HG02759 (cell line): ENCODE measurements around the gene BNC2.
"Not testable (repeated sequence)": the region's sequence is repeated elsewhere in the genome, so short reads cannot be mapped to it uniquely, and the experiment has no call there.

ENCODE experiments used
- ATAC-seq: cut with Tn5 transposase; IDR thresholded peaks from one replicate; pipeline ENCODE4 v1.9.1; 2021; ENCODE audit warnings: mild to moderate bottlenecking, moderate library complexity; ENCODE audit not compliant: unreplicated experiment

The BNC2 gene

DNA sequence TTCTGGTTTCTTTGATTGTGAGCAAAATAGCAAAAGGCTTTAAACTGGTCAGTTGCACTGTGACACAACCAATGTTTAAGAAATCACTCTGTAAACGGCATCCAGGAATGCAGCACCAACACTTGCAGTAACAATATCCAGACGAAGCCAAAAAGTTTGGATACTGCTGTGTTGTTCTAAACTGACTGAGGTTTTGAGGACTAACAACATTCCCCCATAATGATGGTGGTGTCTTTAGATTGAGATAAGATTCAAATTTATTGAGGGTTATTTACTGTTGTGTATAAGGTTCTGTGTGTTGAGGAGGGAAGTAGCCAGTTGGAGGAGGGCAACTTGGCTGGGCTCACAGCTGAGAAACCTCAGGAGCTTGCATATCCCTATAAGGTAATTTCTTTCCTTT lies 353.6 kb downstream of the BNC2 start:
- ATAC-seq = no peak

DNA sequence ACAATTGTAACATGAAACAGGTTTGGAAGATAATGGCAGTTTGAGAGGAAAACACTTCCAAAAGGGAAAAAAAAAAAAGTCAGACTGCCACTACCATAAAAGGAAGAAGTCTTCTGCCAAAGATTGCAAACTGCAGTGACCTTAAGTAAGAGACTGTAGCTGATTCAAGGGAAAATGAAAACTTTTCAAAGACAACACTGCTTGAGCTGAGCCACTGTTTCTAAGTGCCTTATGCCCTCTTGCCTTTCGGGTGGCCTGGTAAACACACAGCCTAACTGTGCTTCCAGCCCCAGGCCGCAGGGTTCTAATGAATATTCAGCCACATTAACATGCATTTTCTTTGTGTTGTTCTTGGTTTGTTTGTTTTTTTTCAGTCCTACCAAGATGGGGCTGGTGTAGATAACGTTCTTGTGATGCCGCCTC lies 354.6 kb downstream of the BNC2 start:
- no peak for ATAC-seq

DNA sequence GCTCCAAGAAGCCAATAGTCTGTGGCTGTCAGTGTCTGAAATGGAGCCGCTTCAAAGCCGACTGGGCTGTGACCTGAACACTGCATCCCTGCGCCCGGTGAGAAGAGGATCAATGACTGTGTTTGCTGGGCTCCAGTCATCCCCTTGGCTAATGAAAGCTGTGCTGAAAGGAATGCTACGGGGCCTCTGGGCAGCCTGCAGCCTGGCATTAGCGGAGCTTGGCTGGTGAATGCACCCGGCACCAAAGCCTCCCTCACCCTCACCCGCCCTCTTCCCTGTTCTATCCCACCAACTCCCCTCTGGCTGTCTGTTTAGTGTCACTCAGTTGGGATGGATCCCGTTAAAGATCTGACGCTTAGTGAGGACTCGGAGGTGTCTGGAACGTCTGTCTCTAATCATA lies 355.3 kb downstream of the BNC2 start:
- no peak for ATAC-seq

DNA sequence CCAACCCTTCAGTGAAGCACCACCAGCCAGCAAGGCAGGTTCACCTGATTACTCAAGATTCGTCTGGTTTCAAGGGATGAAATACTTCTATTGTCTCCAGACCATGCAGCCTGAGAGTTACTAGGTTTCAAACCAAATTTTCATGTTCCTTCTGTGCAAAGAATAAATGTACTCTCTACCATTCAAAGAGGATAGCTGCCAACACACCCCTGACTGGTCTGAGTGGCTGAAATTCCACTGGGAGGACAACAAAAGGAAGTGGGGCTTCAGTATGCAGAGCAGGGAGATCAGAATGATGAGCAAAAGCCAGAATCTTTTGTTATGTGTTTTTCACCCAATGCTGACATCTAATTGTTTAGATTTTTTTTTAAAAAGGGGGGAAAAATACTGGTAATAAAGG lies 356.3 kb downstream of the BNC2 start:
- no peak for ATAC-seq

DNA sequence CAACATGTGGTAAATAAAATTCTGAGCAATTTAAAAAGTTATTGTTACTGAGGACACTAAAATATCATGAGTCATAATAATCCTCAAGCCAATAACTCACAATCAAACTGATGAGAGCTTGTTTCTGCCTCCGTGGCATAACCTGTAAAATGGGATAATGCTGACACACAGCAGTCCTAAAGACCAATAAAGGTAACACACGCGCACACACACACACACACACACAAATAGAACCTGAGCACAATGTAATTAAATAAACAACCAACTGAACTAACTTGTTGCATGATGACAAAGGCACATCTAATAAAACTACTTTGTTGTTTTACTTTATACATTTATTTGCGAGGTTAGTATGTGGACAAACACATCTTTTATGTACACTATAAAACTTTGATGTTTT lies 358.2 kb downstream of the BNC2 start:
- ATAC-seq = no peak

DNA sequence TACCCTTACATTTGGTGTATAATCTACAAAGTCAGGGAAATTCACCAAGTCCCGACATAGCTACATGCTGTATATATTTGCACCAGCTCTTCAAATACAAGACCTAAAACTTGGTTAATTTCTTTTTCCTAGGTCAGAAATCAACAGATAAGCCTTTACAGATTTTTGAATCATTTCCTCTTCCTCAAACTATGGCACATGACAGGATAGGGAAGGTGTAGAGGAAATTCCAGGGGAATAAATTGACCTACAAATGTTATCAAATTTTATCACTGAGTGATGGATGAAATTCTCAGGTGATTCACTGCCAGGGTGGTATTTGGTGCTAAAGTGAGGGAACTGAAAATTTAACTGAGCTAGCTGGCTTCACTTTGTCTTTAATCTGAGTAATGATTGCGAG lies 360.0 kb downstream of the BNC2 start:
- ATAC-seq = no peak

DNA sequence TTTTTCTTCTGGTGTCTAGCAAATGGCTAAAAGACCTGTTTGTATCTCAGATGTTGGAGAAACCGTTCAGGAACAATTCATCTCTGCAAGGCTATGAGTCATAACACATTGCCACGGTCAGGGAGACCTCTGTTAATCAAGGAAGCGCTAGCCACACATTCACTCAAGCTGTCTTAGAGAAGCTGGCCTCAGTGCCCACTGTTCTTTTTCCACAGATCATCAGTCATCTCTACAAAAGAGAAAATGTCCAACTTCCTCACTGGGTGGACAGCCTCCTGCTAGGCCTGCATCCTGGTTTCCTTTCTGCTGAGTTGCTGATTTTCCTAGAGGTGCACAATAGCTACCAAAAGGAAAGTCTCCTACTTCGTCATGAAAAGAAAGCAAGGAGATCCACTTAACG lies 360.5 kb downstream of the BNC2 start:
- no peak for ATAC-seq

DNA sequence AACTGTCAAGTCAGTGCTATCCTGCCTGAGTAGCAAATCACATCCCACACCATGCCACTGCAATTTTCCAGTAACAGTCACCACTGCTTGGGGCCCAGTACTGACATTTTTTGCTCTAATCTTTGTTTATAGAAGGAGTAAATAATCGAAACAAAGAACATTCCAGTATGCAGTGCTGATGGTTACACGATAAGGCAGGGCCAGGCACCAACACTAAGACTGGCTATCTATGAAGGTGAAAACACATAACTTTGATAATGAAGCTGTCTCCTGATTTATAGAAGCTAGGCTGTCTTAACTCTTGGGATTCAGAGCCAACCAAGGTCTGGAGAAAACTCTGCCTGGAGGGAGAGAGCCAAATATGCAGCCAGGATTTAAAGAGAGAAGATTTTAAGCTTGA lies 365.3 kb downstream of the BNC2 start:
- no peak for ATAC-seq

DNA sequence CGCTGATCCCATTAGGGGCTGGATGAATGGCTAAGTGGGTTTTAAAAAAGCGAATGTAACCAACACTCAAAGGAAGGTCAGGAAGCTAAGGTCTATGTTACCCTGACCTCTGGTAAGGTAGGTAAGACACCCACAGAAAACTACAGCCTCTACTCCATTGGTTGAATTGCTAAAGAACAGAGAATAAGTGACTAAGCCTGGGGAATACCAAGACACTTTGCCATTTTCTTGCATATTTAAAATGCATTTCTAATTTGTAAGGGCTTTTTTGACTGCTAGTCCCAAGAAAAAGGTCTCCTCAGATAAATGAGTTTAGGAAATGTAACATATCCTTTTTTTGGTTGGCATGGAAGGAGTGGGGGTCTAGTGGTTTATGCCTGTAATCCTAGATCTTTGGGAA lies 368.7 kb downstream of the BNC2 start:
- ATAC-seq = no peak

DNA sequence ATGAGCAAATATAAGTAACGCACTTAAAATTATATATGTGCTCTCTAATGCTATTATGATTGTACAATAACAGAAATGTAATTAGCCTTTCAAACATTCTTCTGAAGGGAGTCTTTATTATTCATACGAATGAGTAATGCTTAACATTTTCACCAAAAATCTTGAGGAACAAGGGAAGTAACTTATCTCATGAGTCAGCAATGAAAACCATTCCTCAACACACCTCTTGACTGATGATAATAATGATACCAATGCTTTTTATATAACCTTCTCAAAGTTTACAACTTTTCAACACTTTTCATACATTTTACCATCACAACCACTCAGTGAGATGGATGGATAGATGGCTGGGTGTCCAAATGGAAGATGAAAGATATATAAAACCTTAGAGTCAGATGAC lies 369.3 kb downstream of the BNC2 start:
- ATAC-seq = no peak

DNA sequence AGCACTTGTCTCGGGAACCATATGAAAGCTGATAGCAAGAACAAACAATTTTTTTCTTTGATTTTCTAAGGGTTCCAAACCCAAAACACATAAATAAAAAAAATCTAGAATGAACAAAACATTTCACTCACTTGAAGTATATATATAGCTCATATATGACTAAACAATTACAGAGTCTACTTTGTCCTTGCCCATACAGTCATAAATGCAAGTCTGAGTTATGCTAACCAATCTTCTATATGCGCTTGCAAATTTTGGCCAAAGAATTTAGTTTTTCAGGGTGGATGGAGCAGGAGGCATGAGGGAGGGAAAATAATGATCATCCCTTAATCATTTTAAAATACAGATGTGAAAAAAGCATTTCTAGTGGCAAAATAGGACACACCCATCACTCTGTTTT lies 370.1 kb downstream of the BNC2 start:
- no peak for ATAC-seq

DNA sequence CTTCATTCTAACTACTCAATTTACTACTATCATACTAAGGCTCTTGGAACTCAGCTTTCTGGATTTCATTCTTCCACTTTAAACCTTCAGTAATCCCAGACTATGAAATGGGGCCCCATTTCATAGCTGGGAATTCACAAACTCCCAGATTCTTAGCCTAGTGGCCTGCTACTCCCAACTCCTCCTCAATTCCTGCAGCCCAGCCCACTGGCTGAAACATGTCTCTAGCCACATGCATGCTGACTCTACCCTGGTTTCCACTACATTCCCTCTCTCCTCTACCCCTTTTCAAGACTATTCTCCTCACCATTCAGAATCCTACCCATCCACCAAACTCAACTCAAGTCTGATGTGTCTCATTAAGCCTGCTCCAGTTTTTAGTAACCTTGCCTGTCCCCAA lies 370.6 kb downstream of the BNC2 start:
- no peak for ATAC-seq

DNA sequence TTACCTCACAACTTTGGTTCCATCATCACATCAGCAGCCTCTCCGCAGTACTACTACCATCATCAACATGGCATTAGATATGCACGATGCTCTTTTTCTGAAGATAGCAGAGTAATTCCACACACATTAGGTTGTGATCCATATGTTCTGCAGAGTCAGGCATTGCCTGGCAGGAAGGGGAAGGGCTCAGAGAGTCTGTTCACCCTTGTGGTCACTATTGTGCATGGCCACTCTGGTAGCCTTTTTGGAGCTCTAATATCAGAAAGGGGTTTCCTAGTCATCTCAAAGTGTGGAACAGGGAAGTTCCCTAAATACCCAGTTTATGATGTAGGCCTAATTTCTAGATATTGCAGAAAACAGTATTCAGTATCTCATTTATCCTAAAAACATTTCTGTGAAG lies 373.6 kb downstream of the BNC2 start:
- no peak for ATAC-seq

DNA sequence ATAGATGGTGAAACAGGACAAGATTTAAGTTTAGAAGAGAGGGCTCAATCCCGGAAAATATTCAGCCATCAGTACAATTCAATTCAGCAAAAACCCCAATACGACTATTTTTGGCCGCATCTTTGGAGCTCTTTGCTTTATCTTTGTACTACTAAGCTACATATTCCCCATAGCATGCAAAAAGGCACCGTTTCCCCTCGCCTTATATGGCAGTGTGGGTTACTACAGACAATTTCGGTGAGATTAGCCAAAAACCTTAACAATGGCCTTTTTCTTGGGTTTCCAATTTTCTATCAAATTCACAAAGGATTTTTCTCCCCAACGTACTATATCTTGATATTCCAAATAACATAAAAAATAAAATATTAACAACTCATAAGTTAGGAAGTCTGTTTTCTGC lies 382.6 kb downstream of the BNC2 start:
- no peak for ATAC-seq

DNA sequence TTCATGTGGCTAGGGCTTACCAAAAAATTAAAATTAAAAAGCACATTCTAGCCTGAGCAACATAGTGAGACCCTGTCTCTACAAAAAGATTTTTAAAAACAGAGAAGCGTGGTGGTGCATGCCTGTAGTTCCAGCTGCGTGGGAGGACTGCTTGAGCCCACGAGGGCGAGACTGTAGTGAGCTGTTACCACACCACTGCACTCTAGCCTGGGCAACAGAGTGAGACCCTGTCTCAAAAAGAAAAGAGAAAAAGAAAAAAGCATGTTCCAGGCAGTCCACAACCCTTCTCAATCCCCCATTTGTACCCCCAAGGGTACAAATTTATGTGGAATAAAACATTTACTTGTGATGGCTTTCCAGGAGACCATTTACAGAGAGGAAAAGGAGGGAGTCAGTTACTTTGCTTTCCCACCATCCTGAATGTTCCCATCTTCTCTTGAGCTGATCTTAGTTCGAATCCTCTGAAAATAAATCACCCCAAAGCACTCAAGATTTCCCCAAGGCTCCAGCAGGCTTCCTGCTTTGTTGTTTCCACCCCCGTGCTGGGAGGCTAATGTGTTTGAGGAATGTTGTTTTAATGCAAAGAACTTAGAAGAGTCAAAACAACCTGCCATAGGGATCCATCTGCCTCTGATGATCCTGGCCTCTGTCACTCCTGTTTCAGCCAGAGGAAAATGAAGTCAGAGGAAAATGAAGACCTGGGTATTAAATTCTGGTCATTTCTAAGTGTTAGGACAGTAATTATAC lies 384.7 kb downstream of the BNC2 start:
- ATAC-seq = no peak

DNA sequence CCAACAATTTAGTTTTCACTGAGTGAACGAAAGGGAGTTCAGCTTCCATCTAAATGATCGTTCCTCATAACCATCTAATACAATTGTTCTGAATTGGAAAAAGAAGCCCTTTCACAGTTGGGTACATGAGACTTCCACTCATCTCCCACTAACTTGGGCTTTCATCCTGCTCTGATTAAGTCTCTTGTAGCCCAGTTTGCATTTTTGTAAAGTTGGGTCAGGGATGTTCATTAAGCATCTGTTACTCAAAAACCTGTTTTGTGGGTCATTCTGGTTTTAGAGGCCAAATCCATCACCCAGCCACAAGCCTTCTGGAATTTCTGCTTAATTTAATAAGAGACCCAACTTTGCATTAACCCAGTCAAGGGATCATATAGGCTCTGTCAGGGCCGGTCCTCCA lies 385.3 kb downstream of the BNC2 start:
- ATAC-seq = no peak

DNA sequence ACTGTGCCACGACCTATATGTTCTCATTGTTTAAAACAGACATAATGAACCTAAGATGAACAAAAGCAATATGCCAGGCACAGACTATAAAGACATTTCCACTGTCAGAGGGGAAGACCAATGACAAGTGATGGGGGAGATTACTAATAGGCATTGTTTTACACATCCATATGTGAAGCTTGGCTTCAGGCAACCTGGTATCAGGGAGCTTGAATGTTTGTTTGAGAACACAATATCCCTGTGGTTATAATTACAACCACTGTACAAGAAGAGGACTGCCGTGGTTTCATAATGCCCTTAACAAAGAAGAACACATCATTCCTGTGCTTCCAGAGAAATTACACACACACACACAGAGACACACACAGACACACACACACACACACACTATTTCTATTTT lies 385.7 kb downstream of the BNC2 start:
- ATAC-seq = no peak

DNA sequence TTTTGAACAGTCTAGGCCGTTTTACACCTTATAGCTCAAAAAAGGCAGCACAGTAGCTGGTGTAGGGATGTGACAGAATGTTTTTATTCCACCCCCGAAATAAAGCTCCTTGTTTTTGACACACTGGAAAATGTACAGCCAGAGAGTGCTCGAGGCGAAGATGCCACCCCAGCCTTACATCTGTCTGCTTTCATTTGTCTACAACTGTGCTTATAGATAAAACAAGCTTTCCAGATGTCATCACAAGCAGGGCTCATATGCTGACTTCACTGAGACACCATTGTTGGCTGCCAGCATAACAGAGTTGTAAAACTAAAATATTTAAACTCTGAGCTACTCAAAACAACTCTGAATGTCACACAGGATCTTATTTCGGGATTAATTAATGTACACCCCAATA lies 386.3 kb downstream of the BNC2 start:
- no peak for ATAC-seq

DNA sequence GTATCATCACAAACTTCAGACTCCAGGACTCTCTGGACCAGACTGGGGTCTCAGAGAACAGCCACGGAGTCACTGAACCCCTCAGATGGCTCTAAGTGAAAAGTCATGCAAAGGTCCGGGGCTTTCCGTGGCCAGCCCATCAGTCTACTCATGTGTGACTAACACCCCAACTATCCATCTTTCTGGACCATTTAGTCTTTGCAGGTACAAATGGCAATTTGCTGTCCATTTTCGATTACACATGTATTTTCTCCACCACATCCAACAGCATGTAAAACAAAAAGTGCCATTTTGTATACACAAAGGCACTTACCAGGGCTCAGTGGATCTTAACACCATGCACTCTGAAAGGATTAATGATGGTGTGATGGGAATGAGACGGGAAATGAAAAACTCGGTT lies 387.7 kb downstream of the BNC2 start:
- ATAC-seq = no peak

DNA sequence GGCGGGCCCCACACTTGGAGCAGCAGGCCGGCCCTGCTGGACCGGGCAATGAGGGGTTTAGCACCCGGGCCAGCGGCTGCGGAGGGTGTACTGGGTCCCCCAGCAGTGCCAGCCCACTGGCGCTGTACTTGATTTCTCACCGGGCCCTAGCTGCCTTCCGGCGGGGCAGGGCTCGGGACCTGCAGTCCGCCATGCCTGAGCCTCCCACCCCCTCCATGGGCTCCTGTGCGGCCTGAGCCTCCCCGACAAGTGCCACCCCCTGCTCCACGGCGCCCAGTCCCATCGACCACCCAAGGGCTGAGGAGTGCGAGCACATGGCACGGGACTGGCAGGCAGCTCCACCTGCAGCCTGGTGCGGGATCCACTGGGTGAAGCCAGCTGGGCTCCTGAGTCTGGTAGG lies 389.9 kb downstream of the BNC2 start:
- not testable (repeated sequence) for ATAC-seq

DNA sequence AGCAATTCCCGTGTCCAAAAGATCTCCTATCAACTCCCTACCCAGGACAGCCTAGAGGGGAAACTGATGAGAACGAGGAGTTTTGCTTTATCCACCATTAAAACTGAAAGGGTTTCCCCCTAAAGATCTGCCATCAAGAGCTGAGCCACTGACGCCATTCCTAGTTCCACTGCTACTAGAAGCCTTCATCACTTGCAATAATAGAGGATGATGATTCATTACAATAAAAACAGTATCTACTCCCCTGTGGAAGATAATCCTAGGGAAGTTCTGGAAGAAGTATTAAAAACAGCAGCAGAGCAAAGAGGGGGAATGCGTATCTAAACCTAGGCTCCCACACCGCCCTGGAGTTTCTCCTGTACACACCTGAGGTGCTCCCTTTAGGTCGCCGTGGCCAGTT lies 394.5 kb downstream of the BNC2 start:
- no peak for ATAC-seq

DNA sequence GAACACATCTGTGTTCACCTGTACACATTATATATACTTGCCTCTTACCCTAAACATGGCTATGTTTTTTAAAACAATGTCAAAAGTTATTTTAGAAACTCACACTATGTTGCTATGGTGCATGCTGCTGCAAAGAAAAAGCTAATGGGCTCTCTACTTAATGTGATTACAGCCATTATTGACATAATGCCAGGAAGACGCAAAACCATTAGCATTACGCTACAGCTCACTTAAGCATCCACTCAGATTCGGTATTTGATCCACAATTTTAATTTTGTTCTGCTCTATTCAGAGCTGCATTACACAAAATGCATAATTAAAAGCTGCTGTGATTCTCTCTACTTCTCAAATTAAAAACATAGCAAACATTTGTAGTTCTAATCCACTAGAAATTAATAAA lies 395.2 kb downstream of the BNC2 start:
- no peak for ATAC-seq

DNA sequence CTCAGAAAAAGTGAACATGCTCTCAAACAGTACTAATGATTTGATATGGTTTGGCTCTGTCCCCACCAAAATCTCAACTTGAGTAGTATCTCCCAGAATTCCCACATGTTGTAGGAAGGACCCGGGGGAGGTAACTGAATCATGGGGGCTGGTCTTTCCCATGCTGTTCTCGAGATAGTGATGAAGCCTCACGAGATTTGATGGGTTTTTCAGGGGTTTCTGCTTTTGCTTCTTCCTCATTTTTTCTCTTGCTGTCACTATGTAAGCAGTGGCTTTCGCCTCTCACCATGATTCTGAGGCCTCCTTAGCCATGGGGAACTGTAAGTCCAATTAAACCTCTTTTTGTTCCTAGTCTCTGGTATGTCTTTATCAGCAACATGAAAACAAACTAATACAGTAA lies 401.3 kb downstream of the BNC2 start:
- no peak for ATAC-seq
